IMR-90 (cell line): ENCODE measurements around the gene MYO5A. TPM values are rescaled to one million over a fixed set of nuclear protein-coding genes. Genes with fewer than 3 reads are reported as not detected.
"Not testable (repeated sequence)": the region's sequence is repeated elsewhere in the genome, so short reads cannot be mapped to it uniquely, and the experiment has no call there.

Experiments
- ATAC-seq: fragments of 200-7000 bp; cut with Tn5 transposase; 2 replicates; pipeline ENCODE4 v1.9.1; 2020; ENCODE audit warnings: low read depth, mild to moderate bottlenecking, moderate library complexity
- BruUV-seq: library from RNA; stranded (reverse); fragments of 400-500 nt; replicated peaks from 2 replicates; lab custom pipeline; 2021; lab: Mats Ljungman, UMichigan
- CTCF ChIA-PET: fragments of 300-600 bp; formaldehyde crosslinking; extraction: SDS; loops from one replicate; lab custom pipeline; 2021; ENCODE audit warnings: antibody characterized with exemption; lab: Yijun Ruan, JAX
- POLR2A ChIA-PET: fragments of 300-600 bp; sonication (Branson Sonifier 250); formaldehyde crosslinking; loops from one replicate; lab custom pipeline; 2022; ENCODE audit warnings: antibody characterized with exemption; ENCODE audit not compliant: unreplicated experiment; lab: Charles Lee
- DNase-seq: peaks from one replicate; pipeline ENCODE4 v3.0.0; 2013
- H2AFZ ChIP-seq: replicated peaks from 2 replicates; pipeline ENCODE3; 2013; ENCODE audit warnings: low read length, mild to moderate bottlenecking; ENCODE audit not compliant: poor library complexity
- H2AK5ac ChIP-seq: 2 replicates; pipeline ENCODE4 v1.6.1; 2013; ENCODE audit warnings: low read depth, low read length, inconsistent platforms
- H2AK9ac ChIP-seq: replicated peaks from 2 replicates; pipeline ENCODE3; 2013; ENCODE audit warnings: mild to moderate bottlenecking, low read depth, low read length, moderate library complexity; ENCODE audit not compliant: poor library complexity
- H2BK120ac ChIP-seq: 2 replicates; pipeline ENCODE4 v1.6.1; 2013; ENCODE audit warnings: low read depth, low read length, inconsistent platforms
- H2BK15ac ChIP-seq: 3 replicates; pipeline ENCODE4 v1.6.1; 2013; ENCODE audit warnings: low read depth, low read length, inconsistent platforms
- H2BK20ac ChIP-seq: 2 replicates; pipeline ENCODE4 v1.6.1; 2013; ENCODE audit warnings: low read depth, mild to moderate bottlenecking, inconsistent platforms, low read length, moderate library complexity
- H2BK5ac ChIP-seq: 2 replicates; pipeline ENCODE4 v1.6.1; 2013; ENCODE audit warnings: mild to moderate bottlenecking, low read depth, low read length, inconsistent platforms; ENCODE audit not compliant: poor library complexity, severe bottlenecking
- H3K14ac ChIP-seq: replicated peaks from 2 replicates; pipeline ENCODE4 v1.6.1; 2013; ENCODE audit warnings: low read depth, low read length, inconsistent platforms
- H3K18ac ChIP-seq: 2 replicates; pipeline ENCODE4 v1.6.1; 2013; ENCODE audit warnings: low read depth, low read length, control low read depth
- H3K23ac ChIP-seq: 2 replicates; pipeline ENCODE4 v1.6.1; 2013; ENCODE audit warnings: low read depth, low read length, inconsistent platforms
- H3K27ac ChIP-seq: 2 replicates; pipeline ENCODE4 v1.5.1; 2013; ENCODE audit warnings: mild to moderate bottlenecking, control low read depth, low read length; ENCODE audit not compliant: insufficient read depth
- H3K27me3 ChIP-seq: 2 replicates; pipeline ENCODE4 v1.6.1; 2013; ENCODE audit warnings: low read length; ENCODE audit not compliant: control insufficient read depth, insufficient read depth
- H3K36me3 ChIP-seq: 2 replicates; pipeline ENCODE4 v1.6.1; 2013; ENCODE audit warnings: low read length, mixed read lengths; ENCODE audit not compliant: control insufficient read depth, insufficient read depth
- H3K4ac ChIP-seq: 2 replicates; pipeline ENCODE4 v1.6.1; 2013; ENCODE audit warnings: low read depth, low read length, inconsistent platforms
- H3K4me1 ChIP-seq: 2 replicates; pipeline ENCODE4 v1.6.1; 2013; ENCODE audit warnings: low read length, mixed read lengths; ENCODE audit not compliant: control insufficient read depth, insufficient read depth
- H3K4me2 ChIP-seq: 2 replicates; pipeline ENCODE4 v1.6.1; 2013; ENCODE audit warnings: low read depth, mild to moderate bottlenecking, control low read depth, low read length, moderate library complexity
- H3K4me3 ChIP-seq: 2 replicates; pipeline ENCODE4 v1.5.1; 2013; ENCODE audit warnings: low read depth, mild to moderate bottlenecking, control low read depth, low read length, moderate library complexity; ENCODE audit not compliant: insufficient read depth
- H3K56ac ChIP-seq: 2 replicates; pipeline ENCODE4 v1.6.1; 2013; ENCODE audit warnings: low read length, inconsistent platforms; ENCODE audit not compliant: insufficient read depth; ENCODE audit errors: extremely low read depth
- H3K79me1 ChIP-seq, 2 experiments: 2 replicates each; pipeline ENCODE4 v1.6.1; 2013; ENCODE audit warnings: low read length in 2 of 2, inconsistent platforms in 1 of 2, low read depth in 1 of 2
- H3K9ac ChIP-seq: 2 replicates; pipeline ENCODE4 v1.6.1; 2013; ENCODE audit warnings: low read depth, low read length, control low read depth
- H3K9me1 ChIP-seq: 2 replicates; pipeline ENCODE4 v1.6.1; 2013; ENCODE audit warnings: low read length, inconsistent platforms; ENCODE audit not compliant: insufficient read depth
- H3K9me3 ChIP-seq: 2 replicates; pipeline ENCODE4 v1.6.1; 2013; ENCODE audit warnings: low read length; ENCODE audit not compliant: control insufficient read depth, insufficient read depth
- H4K20me1 ChIP-seq: 2 replicates; pipeline ENCODE4 v1.6.1; 2013; ENCODE audit warnings: low read length, inconsistent platforms; ENCODE audit not compliant: insufficient read depth
- H4K5ac ChIP-seq: 2 replicates; pipeline ENCODE4 v1.6.1; 2013; ENCODE audit warnings: mild to moderate bottlenecking, low read depth, low read length, control low read depth
- H4K8ac ChIP-seq, 2 experiments: 2 replicates each; pipeline ENCODE4 v1.6.1; 2013; ENCODE audit warnings: low read depth in 2 of 2, low read length in 2 of 2, control low read depth in 1 of 2, inconsistent platforms in 1 of 2
- H4K91ac ChIP-seq: 2 replicates; pipeline ENCODE4 v1.6.1; 2013; ENCODE audit warnings: low read depth, low read length, inconsistent platforms; ENCODE audit not compliant: insufficient read depth
- MAFK ChIP-seq: IDR thresholded peaks from 2 replicates; pipeline ENCODE4 v1.6.1; 2012; ENCODE audit warnings: low read depth, low read length, improper control_type of control experiment
- MAZ ChIP-seq: IDR thresholded peaks from 2 replicates; pipeline ENCODE4 v1.6.1; 2012; ENCODE audit warnings: low read depth, mild to moderate bottlenecking, low read length, improper control_type of control experiment, moderate library complexity, borderline replicate concordance
- MXI1 ChIP-seq: IDR thresholded peaks from 2 replicates; pipeline ENCODE4 v1.6.1; 2012; ENCODE audit warnings: low read depth, mild to moderate bottlenecking, low read length, moderate library complexity, borderline replicate concordance
- NFE2L2 ChIP-seq: fragments of 150-350 bp; IDR thresholded peaks from 2 replicates; pipeline ENCODE4 v1.6.1; 2016; ENCODE audit warnings: low read depth, mild to moderate bottlenecking, low read length
- RAD21 ChIP-seq: IDR thresholded peaks from 2 replicates; pipeline ENCODE4 v1.6.1; 2012; ENCODE audit warnings: low read length, improper control_type of control experiment
- RCOR1 ChIP-seq: IDR thresholded peaks from 2 replicates; pipeline ENCODE4 v1.6.1; 2012; ENCODE audit warnings: mild to moderate bottlenecking, low read length, improper control_type of control experiment; ENCODE audit not compliant: insufficient replicate concordance
- RFX5 ChIP-seq: IDR thresholded peaks from 2 replicates; pipeline ENCODE4 v1.8.0; 2012; ENCODE audit warnings: low read depth, mild to moderate bottlenecking, low read length, moderate library complexity
- WGBS, 2 experiments: methylation state at CpG; one replicate each; pipeline versions ENCODE4 v1.1.5 to v1.1.7; 2013; ENCODE audit warnings: missing lambda C conversion rate in 2 of 2; ENCODE audit not compliant: insufficient read length in 1 of 2; ENCODE audit errors: extremely low coverage in 2 of 2; 5-methylcytosine and 5-hydroxymethylcytosine counted together
- dilution Hi-C: fragments of 300-500 bp; cut with HindIII; formaldehyde crosslinking; loops from one replicate; pipeline ENCODE4 v1.14.3; 2018; ENCODE audit warnings: low sequenced_read_pairs; ENCODE audit not compliant: unreplicated experiment
- in situ Hi-C: fragments of 300-500 bp; cut with MboI; formaldehyde crosslinking; loops from 3 replicates; pipeline ENCODE4 v1.14.3; 2019; ENCODE audit warnings: low sequenced_read_pairs, inconsistent platforms, mixed read lengths
- intact Hi-C: fragments of 100-400 bp; cut with micrococcal nuclease; formaldehyde crosslinking; loops from 2 replicates; pipeline ENCODE4 v1.10.0; 2022
- polyA plus RNA-seq, 3 experiments: library from polyadenylated mRNA; depleted of rRNA; stranded (reverse); fragments of >200 nt; gene quantifications; 2 replicates each; pipeline ENCODE4 v1.2.3, GENCODE V29; 2012; ENCODE audit warnings: low replicate concordance in 1 of 3
- total RNA-seq: library from RNA; depleted of rRNA; stranded (reverse); fragments of >200 nt; gene quantifications from 2 replicates; pipeline ENCODE4 v1.2.3, GENCODE V29; 2012

The MYO5A gene
- total and polyA plus RNA-seq, 2 of the 4 experiments (the other 2 are of a cell fraction) = 19.4 to 69.2 TPM

GRCh38 chr15:52491472-52491871 lies 37.2 kb downstream of the MYO5A start:
- no peak for DNase-seq
- Histone ChIP-seq H3K23ac (no peak overlapping the region), H2BK20ac (no peak overlapping the region), H3K4me2 (no peak overlapping the region), H3K56ac (no peak overlapping the region), H2BK120ac (no peak overlapping the region), H3K9ac (no peak overlapping the region), H3K18ac (no peak overlapping the region), H3K27ac (no peak overlapping the region), H3K9me1 (peaks cover 15% of the 10 kb centered on the region), H3K14ac (no peak overlapping the region), H3K4ac (no peak overlapping the region), H2AK9ac (no peak overlapping the region), H2AK5ac (no peak overlapping the region), H4K91ac (no peak overlapping the region), H2BK15ac (no peak overlapping the region), H3K27me3 (no peaks in the 10 kb centered on the region), H4K20me1 (peaks cover 6% of the 10 kb centered on the region), H4K8ac (no peak overlapping the region), H3K9me3 (no peaks in the 10 kb centered on the region), H2BK5ac (no peak overlapping the region), H3K79me1 (peaks cover 31 to 62% of the 10 kb centered on the region in 2 experiments), H3K4me1 (peaks cover 2% of the 10 kb centered on the region), H2AFZ (no peak overlapping the region), H4K5ac (no peak overlapping the region), H3K36me3 (no peaks in the 10 kb centered on the region), H3K4me3 (no peak overlapping the region)
- POLR2A ChIA-PET = no interaction called here
- no TSS peak for BruUV-seq
- dilution Hi-C loops = no loop called here
- no CpG with 5 or more reads among the region's 4 CpGs for whole genome bisulfite sequencing, 2 experiments
- CTCF ChIA-PET = no interaction called here
- intact Hi-C loops = no loop called here
- in situ Hi-C loops = no loop called here
- no peak for TF ChIP-seq RFX5
- TF ChIP-seq RAD21 = no peak
- TF ChIP-seq MAFK = no peak
- TF ChIP-seq MAZ = no peak
- no peak for TF ChIP-seq NFE2L2
- TF ChIP-seq MXI1 = no peak
- no peak for TF ChIP-seq RCOR1
- no peak for ATAC-seq

DNA sequence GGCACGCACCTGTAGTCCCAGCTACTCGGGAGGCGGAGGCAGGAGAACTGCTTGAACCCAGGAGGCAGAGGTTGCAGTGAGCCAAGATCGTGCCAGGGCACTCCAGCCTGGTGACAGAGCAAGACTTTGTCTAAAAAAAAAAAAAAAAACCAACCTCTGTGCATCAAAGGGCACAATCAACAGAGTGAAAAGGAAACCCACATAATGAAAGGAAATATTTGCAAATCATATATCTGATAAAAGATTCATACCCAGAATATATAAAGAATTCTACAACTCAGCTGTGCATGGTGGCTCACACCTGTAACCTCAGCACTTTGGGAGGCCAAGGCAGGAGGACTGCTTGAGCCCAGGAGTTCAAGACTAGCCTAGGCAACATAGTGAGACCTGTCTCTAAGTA lies 39.2 kb downstream of the MYO5A start:
- BruUV-seq, H4K5ac ChIP-seq, H2AFZ ChIP-seq, DNase-seq, H2BK5ac ChIP-seq, H2BK15ac ChIP-seq, H2BK20ac ChIP-seq, H3K36me3 ChIP-seq, H3K18ac ChIP-seq, H3K27ac ChIP-seq, H3K4ac ChIP-seq, in situ Hi-C loops, H3K4me3 ChIP-seq, H3K4me1 ChIP-seq, H4K8ac ChIP-seq, H3K4me2 ChIP-seq, ATAC-seq, H2AK9ac ChIP-seq, H3K14ac ChIP-seq, H2AK5ac ChIP-seq, POLR2A ChIA-PET, H4K20me1 ChIP-seq, H3K56ac ChIP-seq, H4K91ac ChIP-seq, H3K23ac ChIP-seq, dilution Hi-C loops, intact Hi-C loops, H3K9ac ChIP-seq, H3K27me3 ChIP-seq, H2BK120ac ChIP-seq, H3K9me3 ChIP-seq: not testable (repeated sequence)
- CTCF ChIA-PET = interaction anchor here (1.0 kb wide), 1 partner anchor 26 kb away, joined by 3 read pairs; no protein-coding TSS in a partner anchor
- H3K79me1 ChIP-seq = peaks cover 25 to 58% of the 10 kb centered on the region in 2 experiments
- H3K9me1 ChIP-seq = peaks cover 12% of the 10 kb centered on the region
- no CpG with 5 or more reads among the region's 4 CpGs for WGBS, 2 experiments
